Stimulated activated CD4-positive, alpha-beta T cell treated with anti-CD3 and anti-CD28 coated beads, Interleukin-2, amount 100 ng/mL, for 24 hours (primary cell): Measurements from ENCODE around the gene NDUFA12.
A peak's percentile ranks its signal among the peaks of the same experiment; 100 is the strongest.
"Not testable (repeated sequence)": the region's sequence is repeated elsewhere in the genome, so short reads cannot be mapped to it uniquely, and the experiment has no call there.

Experiments used
- DNase-seq, 2 donors: peaks; one replicate each; pipeline ENCODE4 v3.0.0-alpha.2; 2020

NDUFA12 gene

DNA sequence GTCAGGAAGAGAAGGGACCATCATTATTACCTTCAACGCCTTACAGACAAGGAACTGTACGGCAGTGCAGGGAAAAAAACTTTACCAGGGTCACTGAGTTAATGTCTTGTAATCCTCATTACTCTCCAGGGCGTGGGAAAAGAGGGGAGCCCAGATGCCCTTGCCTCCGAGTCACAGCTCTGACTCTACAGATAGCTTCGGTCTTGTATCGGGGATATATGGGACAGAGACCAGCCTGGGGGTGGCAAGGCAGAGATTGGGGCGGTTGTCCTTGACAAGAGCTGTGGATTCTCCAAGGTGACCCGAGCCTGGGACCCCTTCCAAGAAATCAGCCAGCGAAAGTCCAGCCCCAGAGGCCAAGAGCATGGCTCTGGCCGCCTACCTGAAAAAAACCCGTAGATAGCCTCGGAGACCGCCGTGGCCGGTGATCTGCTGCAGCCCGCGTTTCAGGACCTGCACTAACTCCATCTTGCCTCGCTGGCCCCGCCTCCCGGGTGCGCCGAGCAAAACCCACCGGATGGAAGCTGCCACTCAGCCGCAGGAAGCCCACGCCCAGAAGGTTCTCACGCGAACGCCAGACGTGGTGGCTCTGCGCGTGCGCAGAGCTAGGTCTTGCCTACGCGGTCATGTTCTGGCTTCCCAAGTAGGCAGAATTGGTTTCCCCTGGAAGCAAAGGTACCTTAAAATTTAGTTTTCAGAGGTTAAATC lies at the start of gene NDUFA12:
Gene NDUFA12, minus strand, starts transcription at position 485 of the 708 bp plus-strand sequence. Its CDS starts 17 bp downstream, at position 468.
- DNase-seq = peak; percentile 96

DNA sequence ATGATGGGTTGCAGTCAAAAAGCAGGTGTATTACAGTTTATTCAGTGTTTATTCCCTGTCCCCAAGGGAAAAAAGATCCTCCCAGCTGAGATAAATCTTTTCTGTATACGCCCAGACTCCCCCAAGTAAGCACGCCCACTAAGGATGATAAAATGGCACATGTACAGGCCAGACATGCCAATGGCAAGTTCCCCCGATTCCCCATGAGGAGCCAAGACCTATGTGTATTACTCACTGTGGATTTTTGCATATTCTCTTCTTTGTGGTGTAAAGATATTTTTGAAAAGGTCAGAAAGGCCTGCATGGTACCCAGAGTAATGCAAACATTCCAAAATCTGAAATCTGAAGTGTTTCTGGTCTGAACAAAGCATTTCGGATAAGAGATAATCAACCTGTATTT lies 47.7 kb upstream of the NDUFA12 start:
- no peak for DNase-seq

DNA sequence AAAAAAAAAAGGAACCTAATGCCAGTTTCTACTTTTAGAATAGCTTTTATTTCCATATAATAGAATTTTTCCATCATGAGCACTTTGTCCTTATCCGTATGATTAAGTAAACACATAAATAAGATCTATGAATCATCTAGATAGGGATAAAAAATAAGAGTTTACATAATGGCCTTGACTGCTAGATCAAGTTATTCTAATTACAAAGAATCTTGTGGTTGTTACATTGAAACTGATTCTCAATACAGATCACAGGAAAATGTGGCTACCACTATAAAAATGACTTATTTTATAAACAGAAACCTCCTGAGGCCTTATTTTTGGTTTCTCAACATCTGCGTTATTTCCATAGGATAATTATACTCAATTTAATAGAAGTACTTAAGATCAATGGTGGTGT lies 34.4 kb upstream of the NDUFA12 start:
- DNase-seq = no peak

DNA sequence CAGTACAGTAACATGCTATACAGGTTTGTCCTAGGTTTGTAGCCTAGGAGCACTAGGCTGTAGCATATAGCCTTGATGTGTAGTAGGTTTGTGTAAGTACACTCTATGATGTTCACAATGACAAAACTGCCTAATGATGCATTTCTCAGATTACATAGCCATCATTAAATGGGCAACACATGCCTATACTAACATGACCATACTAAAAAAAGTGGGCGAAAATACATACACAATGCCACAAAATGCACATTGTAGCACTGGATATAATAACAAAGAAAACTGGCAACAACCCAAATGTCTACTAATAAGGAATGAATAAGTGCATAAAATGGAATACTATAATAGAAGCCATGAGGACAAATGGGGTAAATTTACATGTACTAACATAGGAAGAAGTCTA lies 31.3 kb upstream of the NDUFA12 start:
- no peak for DNase-seq

DNA sequence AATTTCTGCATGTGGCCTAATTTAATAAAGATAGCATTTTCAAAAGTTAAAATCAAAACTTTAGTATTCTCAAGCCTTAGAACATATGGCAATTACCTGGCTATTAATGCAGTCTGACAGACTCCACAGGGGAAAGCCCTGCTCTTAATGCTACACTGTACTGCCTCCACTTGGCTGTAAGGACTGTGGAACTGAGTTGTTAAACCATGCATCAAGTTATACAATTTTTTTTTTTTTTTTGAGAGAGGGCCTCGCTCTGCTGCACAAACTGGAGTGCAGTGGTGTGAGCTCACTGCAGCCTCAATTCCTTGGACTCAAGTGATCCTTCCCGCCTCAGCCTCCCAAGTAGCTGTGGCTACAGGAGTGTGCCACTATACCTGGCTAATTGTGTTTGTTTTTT lies 19.0 kb upstream of the NDUFA12 start:
- no peak for DNase-seq

DNA sequence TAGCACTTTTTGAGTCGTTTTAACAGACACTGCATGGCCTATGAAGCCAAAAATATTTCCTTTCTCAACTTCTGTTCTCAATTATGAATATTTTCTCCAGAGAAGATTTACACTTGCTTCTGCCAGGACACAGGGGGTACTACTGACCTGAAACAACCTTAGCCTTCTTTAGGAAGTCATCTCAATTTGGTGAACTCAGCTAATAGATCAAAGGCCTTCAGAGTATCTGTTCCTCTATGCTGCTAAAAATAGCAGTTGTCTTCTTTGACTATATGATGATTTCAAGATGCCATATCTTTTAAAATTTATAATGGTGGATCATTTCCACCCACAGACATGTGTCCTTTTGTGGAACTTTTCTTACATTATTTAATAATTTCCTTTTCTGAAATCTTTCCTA lies 14.0 kb upstream of the NDUFA12 start:
- no peak for DNase-seq

DNA sequence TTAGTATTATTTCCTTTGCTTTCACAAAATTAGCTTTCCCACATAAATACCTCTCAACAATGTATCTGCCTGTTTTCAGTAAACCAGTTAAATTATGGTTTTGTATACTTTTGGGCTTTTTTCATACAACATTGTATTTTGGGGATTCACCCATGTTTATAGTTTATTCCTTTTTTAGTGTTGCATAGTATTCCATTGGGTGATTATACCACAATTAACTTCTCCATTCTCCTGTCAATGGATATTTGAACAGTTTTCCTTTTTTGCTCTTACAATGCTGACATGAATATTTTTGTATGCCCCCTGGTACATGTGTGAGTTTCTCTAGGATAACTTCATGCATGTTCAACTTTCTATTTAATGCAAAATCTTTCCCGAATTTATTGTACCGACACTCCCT lies 12.6 kb upstream of the NDUFA12 start:
- no peak for DNase-seq

DNA sequence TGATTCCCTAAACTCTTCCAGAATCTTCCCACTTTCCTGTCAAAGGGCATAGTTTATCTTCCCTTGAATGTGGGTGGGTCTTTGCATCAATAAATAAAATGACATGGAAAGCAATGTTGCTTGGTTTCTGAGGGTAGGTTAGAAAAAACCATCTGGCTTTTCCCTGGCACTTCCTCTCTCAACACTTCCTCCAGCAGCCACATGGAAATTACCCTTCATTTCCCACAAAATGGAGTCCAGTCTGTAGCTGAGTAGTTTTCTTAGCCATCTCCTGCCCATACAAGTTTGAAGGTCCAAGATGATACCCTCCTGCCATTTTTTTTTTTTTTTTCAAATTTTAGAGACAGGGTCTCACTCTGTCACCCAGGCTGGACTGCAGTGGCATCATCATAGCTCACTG lies 11.1 kb upstream of the NDUFA12 start:
- no peak for DNase-seq

DNA sequence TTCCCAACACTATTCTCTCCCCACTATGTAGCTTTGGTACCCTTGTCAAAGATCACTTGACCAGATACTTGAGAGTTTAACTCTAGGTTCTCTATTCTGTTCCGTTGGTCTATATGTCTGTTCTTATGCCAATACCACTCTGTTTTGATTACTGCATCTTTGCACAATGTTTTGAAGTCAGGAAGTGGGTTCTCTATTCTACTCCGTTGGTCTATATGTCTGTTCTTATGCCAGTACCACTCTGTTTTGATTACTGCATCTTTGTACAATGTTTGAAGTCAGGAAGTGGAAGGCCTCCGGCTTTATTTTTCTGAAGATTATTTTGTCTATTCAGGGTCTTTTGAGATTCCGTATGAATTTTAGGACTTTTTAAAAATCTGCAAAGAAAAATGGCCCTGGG lies 2.7 kb upstream of the NDUFA12 start:
- no peak for DNase-seq

DNA sequence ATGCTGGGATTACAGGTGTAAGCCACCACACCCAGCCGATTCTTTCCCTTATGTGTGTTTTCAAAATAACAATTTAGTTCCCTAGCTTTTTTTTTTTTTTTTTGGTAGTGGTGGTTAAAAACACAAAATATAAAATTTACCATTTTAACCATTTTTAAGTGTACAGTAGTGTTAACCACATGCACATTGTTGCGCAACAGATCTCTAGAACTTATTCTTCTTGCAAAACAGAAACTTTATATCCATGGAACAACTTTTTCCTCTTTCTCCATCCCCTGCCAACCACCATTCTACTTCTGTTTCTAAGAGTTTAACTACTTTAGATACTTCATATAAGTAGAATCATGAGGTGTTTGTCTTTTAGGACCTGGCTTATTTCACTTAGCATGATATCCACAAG lies 1.1 kb upstream of the NDUFA12 start:
- no peak for DNase-seq

DNA sequence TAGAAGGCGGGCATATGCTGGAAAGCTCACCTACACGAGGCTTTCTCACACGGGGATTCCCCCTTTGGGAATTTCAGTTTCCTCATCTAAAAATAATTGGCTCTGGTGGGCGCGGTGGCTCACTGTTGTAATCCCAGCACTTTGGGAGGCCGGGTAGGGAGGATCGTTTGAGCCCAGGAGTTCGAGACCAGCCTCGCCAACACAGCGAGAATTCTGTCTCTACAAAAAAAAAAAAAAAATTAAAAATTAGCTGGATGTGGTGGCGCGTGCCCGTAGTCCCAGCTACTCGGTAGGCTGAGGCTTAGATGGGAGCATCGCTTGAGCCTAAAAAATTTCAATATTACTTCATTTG lies 400 bp upstream of the NDUFA12 start:
- no peak for DNase-seq

DNA sequence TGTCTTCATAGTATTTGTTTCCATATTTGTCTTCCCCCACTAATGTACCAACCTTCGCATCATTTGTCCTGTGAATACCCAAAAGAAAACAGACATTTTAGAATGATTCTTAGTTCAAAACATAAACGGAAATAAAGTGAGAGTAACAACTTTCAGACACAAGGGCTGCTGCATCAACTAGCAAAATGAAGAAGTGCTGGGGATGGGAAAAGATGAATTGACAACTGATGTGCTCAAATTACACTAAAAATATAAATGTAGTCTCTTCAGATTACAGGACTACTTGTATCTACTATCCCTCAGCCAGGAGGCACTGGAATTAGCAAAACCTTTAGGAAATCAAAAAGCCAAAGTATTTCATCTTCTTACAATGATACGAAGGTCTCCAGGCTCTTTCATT lies 743 bp downstream of the NDUFA12 start:
- no peak for DNase-seq

DNA sequence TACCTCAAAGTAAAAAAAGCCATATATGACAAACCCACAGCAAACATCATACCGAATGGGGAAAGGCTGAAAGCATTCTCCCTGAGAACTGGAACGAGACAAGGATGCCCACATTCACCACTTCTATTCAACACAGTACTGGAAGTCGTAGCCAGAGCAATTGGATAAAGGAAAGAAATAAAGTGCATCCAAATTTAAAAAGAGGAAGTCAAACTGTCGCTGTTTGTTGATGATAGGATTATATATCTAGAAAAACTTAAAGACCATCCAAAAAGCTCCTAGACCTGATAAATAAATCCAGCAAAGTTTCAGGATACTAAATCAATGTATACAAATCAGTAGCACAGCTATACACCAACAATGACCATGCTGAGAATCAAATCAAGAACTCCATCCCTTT lies 5.2 kb downstream of the NDUFA12 start:
- DNase-seq = no peak

DNA sequence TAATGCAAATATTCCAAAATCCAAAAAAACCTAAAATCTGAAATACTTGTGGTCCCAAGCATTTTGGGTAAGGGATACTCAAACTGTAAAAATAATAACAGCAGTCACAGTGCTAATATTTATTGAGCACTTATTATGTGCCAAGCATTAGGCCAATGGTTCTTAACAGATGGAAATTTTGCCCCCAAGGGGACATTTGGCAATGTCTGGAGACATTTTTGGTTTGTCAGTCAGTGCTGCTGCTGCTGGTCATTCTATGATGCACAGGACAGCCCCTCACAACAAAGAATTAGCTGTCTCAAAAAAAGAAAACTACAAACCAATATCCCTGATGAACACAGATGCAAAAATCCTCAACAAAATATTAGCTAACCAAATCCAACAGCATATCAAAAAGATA lies 5.8 kb downstream of the NDUFA12 start:
- no peak for DNase-seq

DNA sequence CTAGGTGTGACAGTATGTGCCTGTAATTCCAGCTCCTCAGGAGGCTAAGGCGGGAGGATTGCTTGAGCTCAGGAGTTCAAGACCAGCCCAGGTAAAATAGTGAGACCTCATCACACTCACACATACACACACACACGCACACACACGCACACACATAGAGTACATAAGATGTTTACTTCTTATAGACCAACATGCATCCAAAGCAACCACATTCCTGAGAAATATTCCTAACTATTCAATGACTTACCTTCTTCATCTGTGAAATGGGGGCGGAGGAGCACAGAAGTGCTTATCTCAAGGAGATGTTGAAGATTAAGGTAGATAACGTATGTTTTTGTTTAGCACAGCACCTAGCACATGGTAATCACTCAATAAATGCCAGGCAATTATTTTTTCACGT lies 6.4 kb downstream of the NDUFA12 start:
- no peak for DNase-seq

DNA sequence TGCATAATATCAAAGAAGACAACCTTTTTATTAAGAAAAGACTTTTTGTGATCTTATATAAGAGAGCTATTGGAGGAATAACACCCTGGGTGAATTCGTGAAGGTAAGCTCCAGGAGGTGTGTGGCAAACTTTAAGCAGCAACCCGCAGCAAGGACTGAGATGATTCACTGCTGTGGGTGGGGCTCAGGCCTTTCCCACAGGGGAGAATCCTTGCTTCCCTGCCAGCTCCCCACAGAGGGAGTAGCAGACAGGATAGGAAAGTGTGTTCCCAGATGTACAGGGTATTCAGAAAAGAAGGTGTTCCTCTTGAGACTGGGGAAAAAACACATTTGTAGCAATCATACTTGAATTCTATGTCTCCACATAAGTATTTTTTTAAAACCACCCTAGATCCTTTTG lies 9.2 kb downstream of the NDUFA12 start:
- no peak for DNase-seq

DNA sequence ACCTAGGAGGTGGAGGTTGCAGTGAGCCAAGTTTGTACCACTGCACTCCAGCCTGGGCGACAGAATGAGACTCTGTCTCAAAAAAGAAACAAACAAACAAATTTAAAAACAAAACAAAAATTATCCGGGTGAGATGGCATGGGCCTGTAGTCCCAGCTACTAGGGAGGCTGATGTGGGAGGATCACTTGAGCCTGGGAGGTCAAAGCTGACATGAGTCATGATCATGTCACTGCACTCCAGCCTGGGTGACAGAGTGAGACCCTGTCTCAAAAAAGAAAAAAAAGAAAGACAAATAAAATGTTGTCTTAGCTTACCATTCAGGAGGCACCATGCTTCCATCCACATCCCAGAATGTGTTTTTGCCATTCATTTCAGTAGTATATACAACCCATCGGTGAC lies 9.6 kb downstream of the NDUFA12 start:
- not testable (repeated sequence) for DNase-seq

DNA sequence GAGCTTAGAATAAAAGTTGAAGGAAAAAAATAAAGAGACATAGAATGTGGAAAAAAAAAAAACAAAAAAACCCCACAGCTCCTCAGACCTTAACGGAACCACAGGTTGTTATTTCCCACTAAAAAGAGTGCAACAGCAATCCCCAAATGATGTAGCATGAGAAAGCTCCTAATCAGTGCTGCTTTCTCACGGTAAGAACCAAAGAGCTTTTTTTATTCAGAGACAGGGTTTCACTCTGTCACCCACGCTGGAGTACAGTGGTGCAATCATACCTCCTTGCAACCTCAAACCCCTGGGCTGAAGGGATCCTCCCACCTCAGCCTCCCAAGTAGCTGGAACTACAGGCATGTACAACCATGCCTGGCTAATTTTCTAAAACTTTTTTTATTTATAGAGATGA lies 13.3 kb downstream of the NDUFA12 start:
- DNase-seq = peak in 1 of 2 donors; percentile 8

DNA sequence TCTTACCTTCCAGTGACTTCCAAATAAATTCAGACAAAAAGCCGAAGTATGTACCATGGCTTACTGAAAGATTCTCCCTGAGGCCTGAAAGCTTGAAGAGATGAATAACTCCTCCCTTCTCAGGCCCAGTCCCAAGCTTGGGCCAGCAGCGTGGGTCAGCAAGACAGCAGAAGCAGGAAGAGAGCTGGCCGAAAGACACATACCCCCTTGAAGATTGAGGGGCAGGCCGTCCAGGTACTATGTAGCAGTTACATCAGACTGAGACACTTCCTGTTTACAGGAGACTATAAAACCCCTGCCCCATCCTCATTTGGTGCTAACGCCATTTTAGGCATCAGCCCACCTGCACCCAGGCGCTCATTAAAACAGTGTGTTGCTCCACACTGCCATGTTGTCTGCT lies 15.0 kb downstream of the NDUFA12 start:
- DNase-seq = no peak

DNA sequence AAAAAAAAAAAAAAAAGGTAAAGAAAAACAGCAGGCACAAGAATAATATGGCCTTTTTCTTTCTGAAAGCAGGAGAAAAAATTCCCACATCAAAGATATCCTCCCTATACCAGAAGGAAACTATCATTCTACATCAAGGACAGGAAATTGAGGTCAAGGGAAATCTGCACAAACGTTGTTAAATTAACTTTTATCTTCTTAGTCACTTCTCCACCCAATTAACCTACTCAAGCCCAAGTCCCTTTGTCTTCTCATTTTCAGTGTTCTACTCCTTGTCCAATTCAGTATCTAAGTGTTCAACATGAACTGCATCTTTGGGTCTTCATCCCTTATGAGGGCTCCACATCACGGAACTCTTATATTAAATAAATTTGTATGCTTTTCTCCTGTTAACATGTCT lies 15.7 kb downstream of the NDUFA12 start:
- DNase-seq = no peak

DNA sequence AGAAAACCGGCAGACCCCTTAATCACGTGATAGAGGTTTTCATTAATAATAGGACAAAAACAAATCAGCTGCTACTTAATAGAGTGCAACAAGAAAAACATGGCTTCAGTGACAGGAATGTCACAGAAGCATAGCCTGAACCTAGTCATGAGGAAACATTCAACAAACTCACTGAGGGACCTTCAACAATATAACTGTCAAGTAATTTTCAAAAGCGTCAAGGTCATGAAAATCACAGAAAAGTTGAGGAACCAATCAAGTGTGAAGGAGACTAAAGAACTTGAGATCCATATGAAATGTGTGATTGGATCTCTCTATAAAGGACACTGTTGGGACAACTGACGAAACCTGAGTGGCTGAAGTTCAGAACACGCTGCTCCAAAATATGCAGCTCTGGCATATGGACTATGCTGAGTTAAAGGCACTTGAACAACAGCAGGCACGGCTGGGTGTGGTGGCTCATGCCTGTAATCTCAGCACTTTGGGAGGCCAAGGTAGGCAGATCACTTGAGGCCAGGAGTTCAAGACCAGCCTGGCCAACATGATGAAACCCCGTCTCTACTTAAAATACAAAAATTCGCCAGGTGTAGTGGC lies 16.3 kb downstream of the NDUFA12 start:
- DNase-seq = no peak

DNA sequence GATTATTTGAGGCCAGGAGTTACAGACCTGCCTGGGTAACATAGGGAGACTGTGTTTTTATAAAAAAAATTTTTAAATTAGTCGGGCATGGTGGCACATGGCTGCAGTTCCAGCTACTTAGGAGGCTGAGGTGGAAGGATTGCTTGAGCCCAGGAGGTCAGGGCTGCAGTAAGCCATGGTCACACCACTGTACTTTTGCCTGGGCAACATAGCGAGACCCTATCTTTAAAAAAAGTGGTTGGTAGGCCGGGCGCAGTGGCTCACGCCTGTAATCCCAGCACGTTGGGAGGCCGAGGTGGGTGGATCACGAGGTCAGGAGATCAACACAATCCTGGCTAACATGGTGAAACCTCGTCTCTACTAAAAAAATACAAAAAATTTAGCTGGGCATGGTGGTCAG lies 18.4 kb downstream of the NDUFA12 start:
- DNase-seq = not testable (repeated sequence)

DNA sequence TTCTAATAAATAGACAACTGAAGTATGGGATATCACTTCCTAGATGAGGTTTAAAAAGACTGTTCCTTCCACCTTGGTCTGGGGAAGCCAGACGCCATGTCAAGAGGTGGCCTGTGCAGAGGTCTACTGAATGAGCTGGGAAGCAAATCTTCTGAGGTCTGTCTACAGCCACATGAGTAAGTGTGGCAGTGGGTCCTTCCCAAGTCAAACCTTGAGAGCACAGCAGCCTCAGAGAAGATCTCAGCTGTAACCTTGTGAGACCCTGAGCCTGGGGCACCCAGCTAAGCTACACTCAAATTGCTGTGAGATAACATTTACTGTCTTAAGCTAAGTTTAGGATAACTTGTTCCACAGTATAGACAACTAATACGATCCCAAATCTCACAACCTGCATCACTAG lies 20.2 kb downstream of the NDUFA12 start:
- no peak for DNase-seq

DNA sequence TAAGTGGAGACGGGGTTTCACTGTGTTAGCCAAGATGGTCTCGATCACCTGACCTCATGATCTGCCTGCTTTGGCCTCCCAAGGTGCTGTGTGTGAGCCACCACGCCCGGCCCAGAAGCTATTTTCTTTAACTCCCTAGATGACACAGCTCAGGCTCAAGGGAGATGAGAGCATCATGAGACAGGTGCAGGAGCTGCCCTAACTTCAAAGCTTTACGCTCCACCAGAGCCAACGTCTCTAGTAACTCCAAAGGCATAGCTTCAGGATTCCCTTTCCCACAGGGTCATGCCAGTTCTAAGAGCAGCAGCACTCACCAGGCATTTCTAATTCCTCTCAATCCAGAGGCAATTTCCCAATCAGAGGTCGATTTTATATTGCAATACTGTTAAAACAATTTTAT lies 21.0 kb downstream of the NDUFA12 start:
- DNase-seq = no peak

DNA sequence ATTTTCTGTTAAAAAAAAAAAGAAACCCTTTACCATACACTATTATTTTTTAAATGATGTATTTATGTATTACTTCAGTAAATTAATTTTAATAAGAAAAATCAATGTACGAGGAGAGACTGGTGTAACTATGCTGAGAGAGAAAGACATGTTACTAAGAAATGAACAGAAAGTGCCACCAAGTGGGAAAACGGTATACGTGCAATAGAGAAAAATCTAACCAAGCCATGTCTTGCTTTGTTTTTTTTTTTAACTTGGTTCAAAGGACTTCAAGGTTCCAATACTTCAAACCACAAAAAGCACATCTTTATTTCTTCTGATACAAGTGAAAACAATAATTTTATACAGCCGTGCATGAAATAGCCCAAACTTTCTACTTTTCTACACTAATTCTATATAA lies 22.9 kb downstream of the NDUFA12 start:
- no peak for DNase-seq
